Measurements from ENCODE around the gene CALCR.

CALCR gene

DNA sequence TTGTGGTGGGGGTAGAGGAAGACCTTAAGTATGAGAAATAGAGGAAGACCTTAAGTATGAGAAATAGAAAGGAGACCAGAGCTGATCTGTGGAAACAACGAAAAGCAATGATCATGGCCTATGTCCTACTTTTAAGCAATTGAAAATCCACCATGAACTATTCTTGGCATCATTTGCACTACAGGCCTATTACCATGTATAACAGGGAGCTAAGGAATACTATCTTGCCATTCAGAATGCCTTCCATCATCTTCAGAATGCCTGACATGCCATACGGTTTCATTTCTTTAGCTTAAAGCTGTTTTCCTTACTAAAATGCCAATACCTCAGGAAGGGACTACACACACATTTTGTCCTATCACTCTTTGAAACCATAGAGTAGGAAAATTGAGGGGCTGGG, 127.0 kb downstream of the CALCR start:
- no peak for DNase-seq
- no peak for TF ChIP-seq CTCF (IDR thresholded peaks at IDR 0.05; ENCODE audit: low read depth, low read length)
- H3K27me3 ChIP-seq, result no peaks in the 10 kb centered on the region

GRCh38 chr7:93442478-93443224, 131.9 kb downstream of the CALCR start:
- DNase-seq, result peak; percentile 53
- H3K4me3 ChIP-seq (ENCODE audit: low read depth, low read length), result no peak overlapping the region
- H3K36me3 ChIP-seq, result no peaks in the 10 kb centered on the region
- H3K27me3 ChIP-seq, result no peaks in the 10 kb centered on the region; the same call in 1 of the 2 replicates
- H3K9me3 ChIP-seq, result no peaks in the 10 kb centered on the region
- H3K4me1 ChIP-seq, result no peaks in the 10 kb centered on the region
- TF ChIP-seq CTCF (IDR thresholded peaks at IDR 0.05; ENCODE audit: low read depth, low read length), result peak; percentile 81

More for the DNA sequence above, 127.0 kb downstream of the CALCR start:
- no peaks in the 10 kb centered on the region for H3K4me1 ChIP-seq
- no peak overlapping the region for H3K4me3 ChIP-seq (ENCODE audit: low read depth, low read length)
- no peaks in the 10 kb centered on the region for H3K36me3 ChIP-seq
- no peaks in the 10 kb centered on the region for H3K9me3 ChIP-seq

GRCh38 chr7:93435791-93436190, 138.7 kb downstream of the CALCR start:
- Histone ChIP-seq H3K4me1 (no peaks in the 10 kb centered on the region), H3K4me3 (ENCODE audit: low read depth, low read length) (no peak overlapping the region), H3K36me3 (no peaks in the 10 kb centered on the region), H3K9me3 (no peaks in the 10 kb centered on the region), H3K27me3 (no peaks in the 10 kb centered on the region; the same call in 1 of the 2 replicates)
- no peak for TF ChIP-seq CTCF (IDR thresholded peaks at IDR 0.05; ENCODE audit: low read depth, low read length)
- no peak for DNase-seq

DNA sequence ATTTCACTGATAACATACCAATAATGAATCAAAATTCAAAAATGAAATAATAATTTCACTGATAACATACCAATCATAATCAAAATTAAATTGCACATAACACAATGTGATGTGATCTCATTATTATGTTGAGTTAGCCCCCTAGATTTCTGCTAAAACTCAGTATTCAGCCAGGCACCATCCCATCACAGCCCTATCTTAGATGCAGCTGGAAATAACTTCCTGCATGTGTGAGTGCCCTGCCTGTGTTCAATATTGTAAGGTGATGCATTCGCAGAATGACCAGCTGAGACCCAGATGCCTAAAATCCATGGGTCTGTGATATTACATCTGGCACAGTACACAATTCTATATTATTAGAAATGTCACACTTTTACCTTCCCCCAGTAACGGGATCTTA, 142.4 kb downstream of the CALCR start:
- TF ChIP-seq CTCF (IDR thresholded peaks at IDR 0.05; ENCODE audit: low read depth, low read length), result no peak
- H3K27me3 ChIP-seq, result peaks cover 3% of the 10 kb centered on the region
- H3K9me3 ChIP-seq, result no peaks in the 10 kb centered on the region
- DNase-seq, result no peak
- H3K4me1 ChIP-seq, result no peaks in the 10 kb centered on the region
- no peak overlapping the region for H3K4me3 ChIP-seq (ENCODE audit: low read depth, low read length)
- no peaks in the 10 kb centered on the region for H3K36me3 ChIP-seq

DNA sequence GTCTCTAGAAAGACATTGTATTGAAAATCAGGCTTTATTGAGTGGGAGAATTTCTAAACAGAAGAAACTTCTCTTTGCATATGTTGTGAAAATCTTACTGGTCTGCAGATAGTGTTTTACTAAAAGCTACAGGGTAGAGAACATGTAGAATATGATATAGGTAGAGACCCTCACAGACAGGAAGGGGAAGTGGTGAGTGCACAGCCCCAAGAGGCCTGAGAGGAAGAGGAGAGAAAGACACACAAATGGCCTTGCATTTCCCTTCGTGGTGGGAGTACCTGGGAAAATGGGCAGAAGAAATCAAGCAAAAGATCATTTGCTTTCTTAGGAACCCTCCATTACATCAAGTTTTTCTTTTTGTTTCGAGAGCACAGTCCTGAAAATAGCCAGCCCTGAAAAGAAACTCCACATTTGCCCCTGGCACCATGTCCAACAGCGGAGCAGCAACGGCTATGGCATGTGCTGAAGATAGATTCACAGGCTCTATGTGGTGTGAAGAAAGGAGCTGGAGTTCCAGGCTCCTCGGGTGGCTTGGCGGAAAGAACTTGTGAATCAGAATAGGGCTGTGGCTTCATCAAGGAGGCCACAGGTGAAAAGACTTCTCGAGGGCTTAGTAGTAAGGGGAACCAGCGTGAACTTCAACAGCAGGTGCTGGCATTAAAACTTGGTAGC, 143.5 kb downstream of the CALCR start:
- H3K4me3 ChIP-seq (ENCODE audit: low read depth, low read length), result no peak overlapping the region
- peaks cover 8% of the 10 kb centered on the region for H3K27me3 ChIP-seq
- no peaks in the 10 kb centered on the region for H3K9me3 ChIP-seq
- no peaks in the 10 kb centered on the region for H3K36me3 ChIP-seq
- DNase-seq, result no peak
- no peaks in the 10 kb centered on the region for H3K4me1 ChIP-seq
- TF ChIP-seq CTCF (IDR thresholded peaks at IDR 0.05; ENCODE audit: low read depth, low read length), result no peak

DNA sequence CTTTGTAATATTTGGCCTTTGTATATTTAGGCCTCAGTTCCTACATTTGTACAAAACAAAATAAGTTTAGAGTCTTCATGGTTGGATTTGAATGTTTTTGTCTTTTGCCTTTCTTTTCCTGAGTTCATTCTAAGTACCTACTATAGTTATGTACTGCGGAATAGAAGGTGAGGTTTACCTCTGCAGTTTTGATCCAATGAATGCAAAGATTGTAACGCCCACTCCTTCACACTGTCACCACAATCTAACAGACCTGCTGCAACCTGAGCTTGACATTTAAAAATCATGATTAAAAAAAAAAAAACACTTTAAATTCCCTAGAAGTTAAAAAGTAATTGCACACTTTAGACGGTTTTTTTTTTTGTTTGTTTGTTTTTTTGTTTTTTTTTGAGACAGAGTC, 145.0 kb downstream of the CALCR start:
- DNase-seq, result no peak
- no peak overlapping the region for H3K4me3 ChIP-seq (ENCODE audit: low read depth, low read length)

More for the DNA sequence above, 145.0 kb downstream of the CALCR start:
- no peaks in the 10 kb centered on the region for H3K36me3 ChIP-seq
- no peak for TF ChIP-seq CTCF (IDR thresholded peaks at IDR 0.05; ENCODE audit: low read depth, low read length)
- H3K27me3 ChIP-seq, result peaks cover 11% of the 10 kb centered on the region
- no peaks in the 10 kb centered on the region for H3K9me3 ChIP-seq
- H3K4me1 ChIP-seq, result no peaks in the 10 kb centered on the region

Data from BE2C (cell line).